ENCODE data around the gene E2F8. TPM values are rescaled to one million over a fixed set of nuclear protein-coding genes. Genes with fewer than 3 reads are reported as not detected.

The E2F8 gene
- total RNA-seq, 2 donors from 2014 or later = 0.26 TPM; not detected in 1

DNA sequence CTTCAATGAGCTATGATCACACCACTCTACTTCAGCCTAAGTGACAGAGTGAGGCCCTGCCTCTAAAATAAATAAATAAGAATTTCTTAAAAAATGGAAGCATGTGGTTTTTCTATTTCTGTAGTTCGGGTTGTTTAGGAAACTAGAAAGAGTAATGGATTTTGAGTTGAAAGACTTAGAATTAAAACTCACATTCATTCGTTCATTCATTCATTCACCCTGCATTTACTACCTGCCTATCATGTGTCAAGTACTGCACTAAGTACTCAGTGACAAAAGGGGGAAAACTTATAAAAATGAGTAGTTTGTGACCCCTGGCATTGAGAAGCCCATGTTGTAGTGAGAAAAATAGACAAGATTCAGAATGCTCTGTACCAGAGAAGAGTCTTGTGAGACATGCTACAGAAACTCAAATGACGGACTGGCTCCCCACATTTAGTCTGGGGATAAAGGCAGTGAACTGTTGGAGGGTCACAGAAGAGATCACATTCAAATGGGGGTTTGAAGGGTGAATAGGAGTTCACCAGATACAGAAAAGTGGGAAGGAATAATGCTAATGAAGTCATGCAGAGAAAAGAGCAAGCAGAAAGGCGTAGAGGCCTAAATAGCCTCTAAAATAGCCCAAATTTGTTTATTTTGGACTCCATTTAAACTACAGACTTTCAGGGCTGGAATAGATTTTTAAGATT, 46.0 kb downstream of the E2F8 start:
- Histone ChIP-seq H3K4me1 (peaks cover 12% of the 10 kb centered on the region), H3K4me3 (no peak overlapping the region), H3K27ac (no peak overlapping the region), H3K27me3 (no peaks in the 10 kb centered on the region), H3K9me3 (no peaks in the 10 kb centered on the region), H3K36me3 (replicated peaks in 1 of 2; ENCODE audit: insufficient read depth in 1 of 2, low read depth in 2 of 2) (no peaks in the 10 kb centered on the region)
- intact Hi-C loops (cut with DNase I) = no loop called here
- DNase-seq (no peak), ATAC-seq (no peak)
- 78 to 88% methylated on average over 4 of the region's 4 CpGs for WGBS, 2 donors
- no peak for TF ChIP-seq CTCF (IDR thresholded peaks at IDR 0.05)
- no peak for TF ChIP-seq POLR2A (IDR thresholded peaks at IDR 0.05)

- intact Hi-C loops (cut with DNase I) = no loop called here
- TF ChIP-seq POLR2A (IDR thresholded peaks at IDR 0.05) = no peak
- TF ChIP-seq CTCF (IDR thresholded peaks at IDR 0.05) = no peak
- no peak for ATAC-seq
- DNase-seq = no peak
- Histone ChIP-seq H3K27me3 (no peaks in the 10 kb centered on the region), H3K9me3 (no peaks in the 10 kb centered on the region), H3K4me3 (no peak overlapping the region), H3K36me3 (replicated peaks in 1 of 2; ENCODE audit: insufficient read depth in 1 of 2, low read depth in 2 of 2) (no peaks in the 10 kb centered on the region), H3K27ac (no peak overlapping the region), H3K4me1 (peaks cover 12% of the 10 kb centered on the region)
- 79 to 82% methylated on average over 2 of the region's 2 CpGs for WGBS, 2 donors
Observed at GRCh38 chr11:19193916-19194315, 46.8 kb downstream of the E2F8 start.

GRCh38 chr11:19191530-19192169, 49.1 kb downstream of the E2F8 start:
- H3K9me3 ChIP-seq = no peaks in the 10 kb centered on the region
- intact Hi-C loops (cut with DNase I) = no loop called here
- no peaks in the 10 kb centered on the region for H3K27me3 ChIP-seq
- H3K36me3 ChIP-seq (replicated peaks in 1 of 2; ENCODE audit: insufficient read depth in 1 of 2, low read depth in 2 of 2) = no peaks in the 10 kb centered on the region
- TF ChIP-seq POLR2A (IDR thresholded peaks at IDR 0.05) = no peak
- TF ChIP-seq CTCF (IDR thresholded peaks at IDR 0.05) = no peak
- DNase-seq (peak; percentile 21 to 52 (median 42)), ATAC-seq (peak; percentile 79)
- H3K27ac ChIP-seq = no peak overlapping the region
- peaks cover 12% of the 10 kb centered on the region for H3K4me1 ChIP-seq
- WGBS, 2 donors = 38 to 58% methylated on average over 7 of the region's 7 CpGs
- H3K4me3 ChIP-seq = no peak overlapping the region

DNA sequence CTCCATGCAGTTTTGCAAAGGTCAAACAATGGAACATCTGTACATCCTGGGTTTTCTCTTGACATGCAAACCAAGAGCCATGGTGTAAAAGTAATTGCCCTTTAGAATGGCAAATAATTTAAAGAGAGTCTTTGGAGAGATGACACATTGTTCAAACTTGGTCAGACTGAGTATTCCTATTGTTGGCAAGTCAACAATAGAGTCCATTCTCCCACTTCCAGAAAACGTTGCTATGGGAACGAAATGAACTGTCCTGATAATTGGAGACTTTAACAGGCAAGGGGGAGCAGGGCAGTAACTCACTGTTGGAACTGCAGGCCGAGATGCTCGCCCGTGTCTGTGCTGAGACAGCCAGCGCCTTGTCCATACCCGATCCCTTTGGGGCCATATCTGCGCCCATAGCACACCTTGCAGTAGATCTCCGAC, 52.9 kb downstream of the E2F8 start:
- no peak for DNase-seq
- Histone ChIP-seq H3K27ac (no peak overlapping the region), H3K36me3 (replicated peaks in 1 of 2; ENCODE audit: insufficient read depth in 1 of 2, low read depth in 2 of 2) (no peaks in the 10 kb centered on the region), H3K4me1 (peaks cover 12% of the 10 kb centered on the region), H3K4me3 (no peak overlapping the region), H3K9me3 (no peaks in the 10 kb centered on the region), H3K27me3 (no peaks in the 10 kb centered on the region)
- 85 to 89% methylated on average over 9 of the region's 9 CpGs for WGBS, 2 donors
- TF ChIP-seq POLR2A (IDR thresholded peaks at IDR 0.05) (no peak), CTCF (IDR thresholded peaks at IDR 0.05) (no peak)
- intact Hi-C loops (cut with DNase I) = no loop called here
- no peak for ATAC-seq

Measured in body of pancreas (tissue), 4 donors.